AG04449 (cell line): ENCODE measurements around the gene SMC1B.

Source experiments
- CTCF ChIA-PET: fragments of 350-600 bp; formaldehyde crosslinking; extraction: SDS; loops from one replicate; lab custom pipeline; 2021; ENCODE audit warnings: antibody characterized with exemption; lab: Yijun Ruan, JAX
- POLR2A ChIA-PET: fragments of 400-600, 350-600 bp; formaldehyde crosslinking; extraction: SDS; loops from one replicate; lab custom pipeline; 2020; ENCODE audit warnings: antibody characterized with exemption, inconsistent platforms; lab: Yijun Ruan, JAX
- DNase-seq: peaks from one replicate; pipeline ENCODE4 v3.0.0-alpha.2; 2010; ENCODE audit warnings: low read depth, low spot score
- H3K4me3 ChIP-seq: 2 replicates; pipeline ENCODE4 v1.5.1; 2011; ENCODE audit warnings: low read depth, mild to moderate bottlenecking, control low read depth, low read length
- CTCF ChIP-seq: IDR thresholded peaks from one replicate; pipeline ENCODE4 v1.5.1; 2011; ENCODE audit warnings: mild to moderate bottlenecking, moderate library complexity, low read length, control low read depth, inconsistent platforms; ENCODE audit not compliant: insufficient read depth; ENCODE audit errors: missing control alignments

The SMC1B gene

GRCh38 chr22:45458532-45458931 lies 45.1 kb upstream of the SMC1B start:
- DNase-seq, result no peak
- H3K4me3 ChIP-seq, result no peak overlapping the region
- ChIA-PET POLR2A (no interaction called here), CTCF (no interaction called here)
- TF ChIP-seq CTCF, result no peak

GRCh38 chr22:45456811-45457210 lies 43.4 kb upstream of the SMC1B start:
- TF ChIP-seq CTCF, result no peak
- H3K4me3 ChIP-seq, result no peak overlapping the region
- CTCF ChIA-PET, result interaction anchor here (1.0 kb wide), 1 partner anchor 13 kb away, joined by 3 read pairs; no protein-coding TSS in a partner anchor
- DNase-seq, result no peak
- POLR2A ChIA-PET, result no interaction called here

GRCh38 chr22:45455621-45456020 lies 42.2 kb upstream of the SMC1B start:
- ChIA-PET POLR2A (no interaction called here), CTCF (interaction anchor here (1.0 to 1.1 kb wide), 2 partner anchors 12 to 14 kb away, joined by 3 read pairs; no protein-coding TSS in a partner anchor)
- no peak for TF ChIP-seq CTCF
- no peak overlapping the region for H3K4me3 ChIP-seq
- no peak for DNase-seq

- no peak for TF ChIP-seq CTCF
- no peak for DNase-seq
- CTCF ChIA-PET, result interaction anchor here (1.1 to 4.4 kb wide), 3 partner anchors 12 to 14 kb away, joined by 3 to 21 read pairs (median 4); no protein-coding TSS in a partner anchor
- H3K4me3 ChIP-seq, result no peak overlapping the region
- POLR2A ChIA-PET, result no interaction called here
These were observed 41.8 kb upstream of the SMC1B start for GRCh38 chr22:45455212-45455611.

- no peak overlapping the region for H3K4me3 ChIP-seq
- TF ChIP-seq CTCF, result no peak
- ChIA-PET CTCF (interaction anchor here (2.0 to 4.4 kb wide), 2 partner anchors 13 to 15 kb away, joined by 4 to 21 read pairs; no protein-coding TSS in a partner anchor), POLR2A (no interaction called here)
- no peak for DNase-seq
These were observed 40.9 kb upstream of the SMC1B start for GRCh38 chr22:45454275-45454674.

- no peak overlapping the region for H3K4me3 ChIP-seq
- CTCF ChIA-PET, result interaction anchor here (1.6 to 4.4 kb wide), 4 partner anchors 13 to 99 kb away, joined by 4 to 21 read pairs (median 12); no protein-coding TSS in a partner anchor
- TF ChIP-seq CTCF, result no peak
- POLR2A ChIA-PET, result interaction anchor here (0.7 to 1.3 kb wide), 3 partner anchors 18 to 99 kb away, joined by 3 to 4 read pairs (median 3); no protein-coding TSS in a partner anchor
- DNase-seq, result no peak
These were observed 40.4 kb upstream of the SMC1B start for GRCh38 chr22:45453764-45454163.
